NCI-H2081 (cell line): Measurements from ENCODE around the gene PM20D1.

Source experiments
- DNase-seq, 2 experiments: peaks; one replicate each; lab custom pipeline; 2025; lab: John Stamatoyannopoulos, UW

PM20D1 gene

DNA sequence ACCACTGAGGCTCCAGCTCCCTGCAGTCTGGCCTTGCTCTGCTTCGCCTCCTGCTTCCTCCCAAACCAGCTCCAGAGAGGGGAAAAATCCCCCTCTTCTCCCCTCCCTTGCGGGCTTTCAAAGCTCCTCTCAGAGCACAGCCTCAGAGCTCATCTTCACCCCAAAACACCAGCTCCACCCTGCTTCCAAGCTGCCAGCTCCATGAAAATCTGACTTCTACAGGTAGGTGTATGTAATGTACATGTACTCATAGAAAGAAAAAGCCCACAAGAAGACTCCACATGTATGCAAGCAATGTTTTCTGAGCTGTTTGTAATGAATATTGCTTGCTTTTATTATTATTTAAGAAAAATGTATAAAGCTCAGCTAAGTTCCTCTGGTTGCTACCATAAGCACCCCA, 45.3 kb downstream of the PM20D1 start:
- no peak for DNase-seq

DNA sequence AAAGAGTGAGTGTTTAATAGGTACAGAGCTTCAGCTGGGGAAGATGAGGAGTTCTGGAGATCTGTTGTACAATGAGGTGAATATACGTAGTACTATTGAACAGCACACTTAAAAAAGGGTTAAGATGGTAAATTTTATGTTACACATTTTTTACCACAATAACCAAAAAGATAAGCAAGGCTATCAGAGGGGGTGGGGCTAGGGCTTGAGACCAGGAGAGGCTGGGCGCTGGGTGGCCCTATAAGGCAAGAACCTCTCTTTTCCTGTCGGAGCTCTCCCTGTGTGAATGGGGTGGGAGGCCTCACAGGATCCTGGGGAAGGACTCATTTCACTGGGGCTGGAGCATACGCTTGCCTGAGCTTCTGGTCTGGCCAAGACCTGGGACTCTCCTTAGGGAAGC, 45.9 kb downstream of the PM20D1 start:
- no peak for DNase-seq

GRCh38 chr1:205802060-205802459, 47.9 kb downstream of the PM20D1 start:
- no peak for DNase-seq

DNA sequence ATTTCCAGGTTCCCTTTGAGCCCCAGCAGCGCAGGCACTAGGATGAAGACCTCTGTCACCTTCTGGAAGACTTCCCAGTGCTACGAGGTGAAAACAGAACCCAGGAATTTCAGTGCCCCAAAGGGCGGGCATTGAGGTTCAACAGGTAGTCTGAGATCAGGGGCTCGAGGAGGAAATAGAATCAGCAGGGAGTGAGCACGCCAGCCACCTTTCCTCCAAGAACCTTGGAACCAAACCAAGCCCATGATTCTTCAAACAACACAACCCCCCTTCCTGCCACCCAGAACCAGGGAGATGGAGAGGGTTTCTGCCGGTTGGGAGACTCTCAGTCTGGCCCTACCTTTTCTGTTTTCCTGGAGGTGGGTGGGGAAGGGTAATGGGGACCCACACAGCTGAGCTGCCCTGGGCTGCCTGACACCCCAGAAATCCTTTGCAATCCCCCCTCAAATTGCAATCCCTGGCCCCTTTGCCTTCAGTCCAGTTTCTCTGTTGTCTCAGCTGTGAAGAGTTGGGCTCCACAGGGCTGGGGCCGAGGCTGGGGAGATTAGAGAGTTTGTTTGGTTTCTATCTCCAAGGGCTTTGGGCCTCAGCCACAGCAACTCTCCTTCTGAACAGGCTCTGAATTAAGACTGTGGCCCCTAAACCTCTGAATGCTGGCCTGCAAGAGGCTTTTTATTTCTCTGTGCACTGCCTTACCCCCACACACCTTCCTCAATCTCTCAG, 48.8 kb downstream of the PM20D1 start:
- DNase-seq: peak; percentile 46 to 58

- DNase-seq: no peak
These were observed 49.5 kb downstream of the PM20D1 start for GRCh38 chr1:205800427-205800826.

DNA sequence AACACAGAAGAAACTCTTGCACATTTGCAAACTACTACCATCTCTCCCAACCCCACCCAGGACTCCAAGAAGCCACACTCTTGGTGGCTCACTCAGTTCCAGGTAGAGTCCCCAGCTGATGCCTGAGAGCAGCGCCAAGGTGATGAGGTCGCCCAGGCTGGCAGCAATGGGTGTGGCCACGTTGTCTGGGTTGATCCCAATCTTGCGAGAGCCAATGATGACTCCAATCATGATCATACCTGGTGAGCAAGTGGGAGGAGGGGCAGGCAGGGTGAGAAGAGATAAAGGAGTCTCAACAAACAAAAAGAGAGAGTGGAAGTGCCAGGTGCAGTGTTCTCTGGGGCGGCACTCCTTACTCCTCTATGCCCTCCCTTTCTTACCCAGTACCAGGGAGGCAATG, 51.4 kb downstream of the PM20D1 start:
- DNase-seq: no peak

DNA sequence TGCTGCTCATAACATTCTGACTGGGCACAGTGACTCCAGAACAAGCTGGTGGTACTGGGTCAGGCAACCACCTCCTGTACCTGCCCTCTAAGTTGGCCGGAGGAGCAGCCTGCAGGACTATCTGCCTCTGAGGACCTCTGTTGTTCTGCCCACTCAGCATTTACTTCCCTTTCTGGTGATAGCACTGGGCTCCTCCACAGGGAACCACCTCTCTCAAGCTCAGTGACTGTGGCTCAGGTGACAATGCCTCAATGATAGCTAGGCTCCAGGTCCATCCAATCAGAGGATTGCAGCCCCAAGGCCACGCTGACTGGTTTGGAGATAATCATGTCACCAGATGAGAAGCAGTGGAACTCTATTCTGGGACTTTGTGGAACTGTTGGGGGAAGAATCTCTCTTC, 52.8 kb downstream of the PM20D1 start:
- DNase-seq: no peak

- DNase-seq: no peak
These were observed 55.8 kb downstream of the PM20D1 start for GRCh38 chr1:205794011-205794730.

DNA sequence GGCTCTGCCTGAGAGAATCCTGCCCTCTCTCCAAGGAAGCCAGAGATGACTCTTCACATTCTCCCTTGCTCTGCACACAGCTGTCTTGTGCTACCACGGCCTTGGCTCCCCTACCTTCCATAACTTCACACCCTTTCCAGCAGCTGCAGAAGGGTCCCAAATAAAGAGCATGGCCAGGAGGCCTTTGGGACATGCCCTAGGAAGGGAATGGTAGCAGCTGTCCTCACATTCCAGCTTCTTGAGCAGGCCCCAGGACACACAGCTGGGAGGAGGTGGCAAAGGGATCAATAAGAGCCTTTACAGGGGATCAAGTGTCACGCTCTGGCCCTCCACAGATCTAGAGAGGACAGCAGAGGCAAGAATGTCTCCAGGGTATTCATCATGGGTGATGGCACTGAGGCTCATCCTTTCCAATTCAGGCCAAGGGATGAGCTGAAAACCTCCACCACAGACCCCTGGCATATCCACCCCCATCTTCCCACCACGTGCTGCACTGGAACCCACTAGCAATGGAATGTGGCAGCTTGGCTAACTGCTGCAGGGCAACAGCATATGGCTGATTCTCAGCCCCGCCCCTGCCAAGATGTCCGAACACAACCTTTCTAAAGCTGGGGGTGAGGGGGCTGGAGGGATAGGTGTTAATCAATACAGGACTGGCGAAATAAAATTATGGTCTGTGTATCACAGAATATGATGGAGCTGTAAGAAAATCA, 56.8 kb downstream of the PM20D1 start:
- DNase-seq: no peak

DNA sequence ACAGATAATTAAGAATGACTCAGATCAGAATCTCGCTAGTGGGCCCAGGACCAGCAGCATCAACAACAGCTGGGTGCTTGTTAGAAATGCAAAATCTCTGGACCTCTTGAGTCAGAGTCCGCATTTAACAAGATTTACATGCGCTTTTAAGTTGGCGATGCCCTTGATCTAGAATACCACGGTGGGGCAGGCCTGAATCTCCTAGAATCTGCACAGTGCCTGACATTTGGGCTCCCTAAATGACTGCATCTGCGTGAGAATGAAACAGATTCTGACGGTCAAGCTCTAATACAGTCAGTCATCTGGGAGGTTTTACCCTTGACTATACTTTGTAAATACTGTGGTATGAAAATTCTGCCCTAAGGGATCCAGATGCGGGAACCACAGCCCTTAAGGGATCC, 57.5 kb downstream of the PM20D1 start:
- no peak for DNase-seq

- DNase-seq: peak; percentile 56 to 67
These were observed 58.3 kb downstream of the PM20D1 start for GRCh38 chr1:205791568-205792180.

DNA sequence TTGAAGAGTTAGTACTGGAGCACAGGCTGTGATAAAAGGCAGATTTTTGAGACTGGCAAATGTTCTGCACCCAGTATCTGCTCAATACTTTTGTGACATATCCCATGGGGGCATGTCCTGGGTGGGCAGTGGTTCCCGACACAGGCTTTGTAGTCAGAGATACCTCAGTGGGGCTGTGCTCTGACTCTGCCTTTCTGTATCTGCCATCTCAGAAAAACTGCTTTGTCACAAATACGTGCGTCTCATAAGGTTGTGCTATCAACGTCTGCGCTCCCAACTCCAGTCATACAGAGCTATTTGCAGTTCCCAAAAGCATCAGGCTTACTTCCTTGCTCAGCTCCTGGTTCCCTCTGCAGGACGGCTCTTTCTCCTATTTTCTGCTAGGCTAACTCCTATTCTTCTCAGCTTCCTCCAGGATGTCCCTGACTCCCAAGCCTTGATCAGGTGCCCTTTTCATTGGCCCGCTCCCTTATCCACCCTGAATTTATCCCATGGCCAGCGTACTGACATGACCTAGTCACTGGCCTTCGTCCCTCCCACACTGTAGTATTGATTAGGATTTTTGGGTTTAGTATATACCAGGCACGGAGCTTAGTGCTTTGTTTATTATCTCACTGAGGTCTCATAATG, 62.5 kb downstream of the PM20D1 start:
- DNase-seq: no peak

DNA sequence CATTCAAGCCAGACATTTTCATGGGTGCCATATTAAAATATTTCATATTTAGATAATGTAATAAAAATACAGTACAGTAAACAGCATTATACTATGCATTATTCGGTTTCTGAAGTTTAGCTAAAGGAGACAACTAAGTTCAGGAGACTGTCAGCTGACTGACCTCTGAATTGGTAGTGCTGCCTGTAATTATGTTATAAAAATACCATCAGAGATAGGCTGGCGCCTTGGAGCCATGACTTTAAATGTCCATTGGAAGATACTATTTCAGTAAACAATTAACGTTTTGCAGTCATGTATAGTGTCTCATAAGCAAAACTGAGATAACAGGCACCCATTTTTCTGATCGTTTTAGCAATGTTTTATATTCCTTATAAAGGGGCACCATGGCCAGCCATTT, 63.3 kb downstream of the PM20D1 start:
- no peak for DNase-seq

DNA sequence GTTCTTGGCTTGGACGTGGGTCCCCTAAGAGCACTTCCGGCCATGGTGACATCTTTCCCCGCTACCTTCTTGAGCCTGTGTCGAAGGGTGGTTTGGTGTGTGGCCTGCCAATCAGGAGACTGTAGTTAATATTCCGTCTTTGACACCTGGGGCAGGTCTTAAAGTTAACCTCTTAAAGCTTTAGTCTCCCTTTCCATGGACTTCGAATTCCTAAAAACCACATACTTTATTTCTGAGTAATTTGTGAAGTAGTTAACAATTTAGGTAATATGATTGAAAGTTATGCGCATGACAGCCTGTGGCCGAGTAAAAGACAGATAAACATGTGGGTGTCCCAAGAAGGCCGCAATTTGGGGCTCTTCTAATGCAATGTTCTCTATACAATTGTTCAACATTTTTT, 64.5 kb downstream of the PM20D1 start:
- no peak for DNase-seq

- no peak for DNase-seq
These were observed 66.0 kb downstream of the PM20D1 start for GRCh38 chr1:205783904-205784303.

DNA sequence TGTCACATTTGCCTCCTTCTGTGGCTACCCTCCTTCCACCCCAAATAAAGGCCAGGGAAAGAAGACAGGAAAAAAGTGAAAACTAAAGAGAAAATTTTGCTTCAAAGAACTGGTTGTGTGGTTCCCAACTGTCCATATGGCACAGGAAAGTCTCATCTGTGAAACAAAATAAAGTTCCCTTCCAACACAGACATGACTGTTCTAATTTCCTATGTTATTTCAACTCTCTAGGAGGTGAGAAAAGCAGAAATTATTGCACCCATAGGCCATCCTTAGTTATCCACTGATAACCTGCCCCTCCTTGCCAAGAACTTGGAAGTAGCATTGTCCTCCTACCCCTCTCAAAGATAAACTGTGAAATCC, 66.5 kb downstream of the PM20D1 start:
- DNase-seq: no peak

DNA sequence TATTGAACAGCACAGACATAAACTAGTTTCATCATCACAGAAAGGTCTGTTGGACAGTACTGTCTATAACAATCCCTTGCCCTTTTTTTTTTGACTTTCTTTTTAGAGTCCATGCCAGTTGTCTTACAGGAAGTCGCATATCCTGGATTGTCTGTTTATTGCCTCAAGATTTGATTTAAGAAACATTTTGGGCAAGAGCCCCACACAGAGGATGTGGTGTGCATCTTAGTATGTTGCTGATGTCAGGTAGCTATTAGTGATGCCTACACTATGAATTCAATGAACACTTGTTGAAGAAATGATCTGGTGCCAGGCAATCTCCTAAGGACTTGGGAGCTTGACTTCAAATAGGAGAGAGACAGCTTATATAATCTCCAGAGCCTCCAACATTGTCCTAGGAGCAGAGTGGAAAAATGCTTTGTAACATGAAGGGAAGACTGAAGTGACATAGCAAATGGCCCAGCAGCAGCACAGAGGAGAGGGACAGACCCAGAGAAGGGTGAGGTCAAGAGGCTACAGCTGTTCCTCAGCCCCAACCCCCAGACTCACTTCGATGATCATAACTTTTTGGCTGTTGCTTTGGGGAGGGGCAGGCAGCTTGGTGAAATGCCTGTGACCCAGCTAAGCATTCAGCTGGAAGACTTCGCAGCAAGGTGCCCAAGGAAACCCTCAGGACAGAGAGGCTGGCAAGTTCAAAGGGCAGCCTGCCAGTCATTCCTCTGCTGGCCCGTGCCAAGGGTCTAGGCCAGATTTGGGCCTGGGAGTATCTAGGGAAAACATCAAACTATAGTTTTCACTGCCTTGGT, 67.1 kb downstream of the PM20D1 start:
- no peak for DNase-seq

DNA sequence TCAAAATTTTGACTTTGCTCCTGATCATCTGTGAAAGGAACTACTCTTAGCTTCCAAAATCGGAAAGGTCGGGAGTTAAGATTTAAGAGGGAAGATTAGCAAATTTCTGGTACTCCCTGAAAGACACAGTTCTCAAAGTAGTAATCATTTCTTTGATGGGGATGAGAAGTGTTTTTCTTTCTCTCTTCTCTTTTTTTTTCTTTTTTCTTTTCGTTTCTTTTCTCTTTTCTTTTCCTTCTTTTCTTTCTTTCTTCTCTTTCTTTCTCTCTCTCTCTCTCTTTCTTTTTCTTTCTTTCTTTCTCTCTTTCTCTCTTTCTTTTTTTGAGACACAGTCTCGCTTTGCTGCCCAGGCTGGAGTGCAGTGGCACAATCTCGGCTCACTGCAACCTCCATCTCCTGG, 69.6 kb downstream of the PM20D1 start:
- no peak for DNase-seq
